Fibroblast of mammary gland (primary cell): ENCODE data around the gene CCDC127.

ENCODE experiments used
- DNase-seq: peaks from one replicate; pipeline ENCODE4 v3.0.0-alpha.2; 2010; ENCODE audit warnings: low read depth
- H3K4me3 ChIP-seq: 2 replicates; pipeline ENCODE4 v1.5.1; 2011; ENCODE audit warnings: low read depth, mild to moderate bottlenecking, low read length, moderate library complexity; ENCODE audit not compliant: control insufficient read depth
- CTCF ChIP-seq: conservative IDR thresholded peaks from 2 replicates; pipeline ENCODE4 v1.5.1; 2011; ENCODE audit warnings: low read depth, low read length, inconsistent platforms; ENCODE audit not compliant: control insufficient read depth, insufficient read depth

The CCDC127 gene

GRCh38 chr5:201672-202071 lies 16.3 kb downstream of the CCDC127 start:
- H3K4me3 ChIP-seq: no peak overlapping the region
- no peak for DNase-seq
- TF ChIP-seq CTCF: no peak

GRCh38 chr5:200985-201384 lies 17.0 kb downstream of the CCDC127 start:
- H3K4me3 ChIP-seq: no peak overlapping the region
- no peak for TF ChIP-seq CTCF
- no peak for DNase-seq

- no peak for DNase-seq
- no peak overlapping the region for H3K4me3 ChIP-seq
- TF ChIP-seq CTCF: no peak
Measured at GRCh38 chr5:199950-200645, 17.9 kb downstream of the CCDC127 start.

GRCh38 chr5:199197-199949 lies 18.6 kb downstream of the CCDC127 start:
- no peak for DNase-seq
- H3K4me3 ChIP-seq: no peak overlapping the region
- TF ChIP-seq CTCF: no peak

GRCh38 chr5:198516-199196 lies 19.3 kb downstream of the CCDC127 start:
- DNase-seq: no peak
- no peak for TF ChIP-seq CTCF
- H3K4me3 ChIP-seq: no peak overlapping the region

GRCh38 chr5:197892-198489 lies 20.0 kb downstream of the CCDC127 start:
- no peak overlapping the region for H3K4me3 ChIP-seq
- no peak for TF ChIP-seq CTCF
- no peak for DNase-seq
